ENCODE results near the gene UMODL1.

- TF ChIP-seq POLR2A (IDR thresholded peaks at IDR 0.05; ENCODE audit: low read length) (no peak), GATA1 (IDR thresholded peaks at IDR 0.05; ENCODE audit: low read depth, low read length) (no peak)
Measured at GRCh38 chr21:42189860-42190485, 118.9 kb downstream of the UMODL1 start.

All from erythroblast (primary cell).